Stimulated activated CD4-positive, alpha-beta T cell treated with anti-CD3 and anti-CD28 coated beads, Interleukin-1b, Interleukin-23, amount 100 ng/mL, for 24 hours (primary cell): ENCODE results near the gene COL27A1.
"Not testable (repeated sequence)": the region's sequence is repeated elsewhere in the genome, so short reads cannot be mapped to it uniquely, and the experiment has no call there.

Source experiments
- DNase-seq, 4 experiments: peaks; one replicate each; pipeline ENCODE4 v3.0.0-alpha.2; 2020; ENCODE audit warnings: low read depth in 4 of 4, low spot score in 1 of 4

The COL27A1 gene

DNA sequence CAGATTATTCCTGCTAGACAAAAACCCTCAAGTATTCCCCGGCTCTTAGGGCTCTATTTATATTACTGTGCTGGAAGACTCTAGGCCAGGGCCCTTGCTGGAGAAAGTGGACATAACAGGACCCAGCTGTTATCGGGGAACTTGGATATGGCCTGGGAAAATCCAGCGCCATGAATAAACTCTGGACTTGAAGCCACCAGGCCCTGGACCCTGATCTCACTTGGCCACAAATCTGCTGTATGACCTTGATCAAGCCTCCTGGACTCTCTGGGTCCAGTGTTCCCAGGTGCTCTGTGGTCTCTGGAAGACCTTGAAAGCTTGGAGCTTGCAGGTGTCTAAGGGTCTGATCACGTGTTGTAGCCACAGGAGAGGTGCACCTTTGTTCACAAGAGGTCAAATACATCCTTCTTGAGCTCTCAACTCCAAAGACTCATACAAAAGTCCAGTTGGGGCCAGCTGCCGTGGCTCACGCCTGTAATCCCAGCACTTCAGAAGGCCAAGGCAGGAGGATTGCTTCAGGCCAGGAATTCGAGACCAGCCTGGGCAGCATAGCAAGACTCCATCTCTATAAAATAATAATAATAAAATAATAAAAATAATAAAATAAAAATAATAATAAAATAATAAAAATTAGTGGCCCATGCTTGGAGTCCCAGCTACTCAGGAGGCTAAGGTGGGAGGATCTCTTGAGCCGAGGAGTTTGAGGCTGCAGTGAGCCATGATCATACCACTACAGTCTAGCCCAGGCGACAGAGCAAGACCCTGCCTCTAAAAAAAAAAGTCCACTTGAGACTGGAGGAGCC lies 26.5 kb downstream of the COL27A1 start:
- no peak for DNase-seq

DNA sequence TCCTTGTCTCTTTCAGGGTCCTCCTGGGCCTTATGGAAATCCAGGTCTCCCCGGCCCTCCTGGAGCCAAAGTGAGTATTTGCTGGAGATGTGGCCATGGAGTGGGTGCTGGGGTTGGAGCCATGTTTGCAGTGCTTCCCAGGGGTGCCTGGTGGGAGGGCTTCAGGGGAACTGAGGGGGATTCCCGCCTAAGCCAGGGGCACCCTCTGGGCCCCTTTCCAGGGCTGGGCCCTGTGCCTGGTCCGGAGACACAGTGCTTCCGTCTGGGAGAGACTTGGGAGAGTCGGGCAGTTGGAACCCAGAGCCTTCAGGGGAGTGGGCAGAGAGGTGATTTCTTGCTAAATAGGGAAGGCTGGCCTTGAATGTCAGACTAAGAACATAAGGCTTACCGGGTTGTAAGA lies 27.7 kb downstream of the COL27A1 start:
- no peak for DNase-seq

DNA sequence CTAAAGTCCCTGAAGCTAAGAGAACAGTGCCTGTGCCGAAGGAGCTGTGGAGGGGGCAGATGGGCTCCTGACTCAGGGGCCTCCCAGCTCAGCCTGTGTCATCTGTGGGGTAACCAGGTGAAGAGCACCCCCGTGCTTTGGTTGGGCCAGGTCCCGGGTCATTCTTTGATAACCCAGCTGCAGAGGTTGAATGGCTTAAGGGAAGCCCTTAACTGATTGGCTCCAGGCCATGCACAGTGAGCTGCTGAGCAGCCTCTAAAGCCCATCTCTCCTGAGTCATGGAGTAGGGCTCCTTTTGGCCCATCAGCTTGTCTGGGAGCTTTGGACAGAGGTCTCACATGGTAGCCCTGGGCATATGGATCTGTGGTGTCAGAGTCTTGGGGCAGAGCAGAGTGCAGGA lies 28.7 kb downstream of the COL27A1 start:
- no peak for DNase-seq

DNA sequence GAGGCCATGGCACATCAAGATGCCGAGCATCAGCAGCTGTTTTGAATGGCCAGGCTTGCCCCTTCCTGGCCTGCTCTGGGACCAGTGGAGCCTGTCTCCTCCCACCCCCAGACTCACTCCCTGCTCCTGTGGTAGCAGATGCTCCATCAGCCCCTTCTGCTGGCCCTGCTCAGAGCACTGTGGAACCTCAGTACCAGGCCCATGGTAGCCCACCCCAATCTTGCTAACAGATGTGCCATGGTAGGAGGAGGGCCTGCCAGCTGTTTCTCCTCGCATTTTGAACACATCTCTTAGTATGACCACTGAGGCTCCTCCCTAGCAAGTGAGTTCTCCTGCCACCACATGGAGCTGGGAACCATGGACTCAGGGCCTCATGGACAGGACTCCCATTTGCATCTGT lies 29.5 kb downstream of the COL27A1 start:
- DNase-seq: no peak

DNA sequence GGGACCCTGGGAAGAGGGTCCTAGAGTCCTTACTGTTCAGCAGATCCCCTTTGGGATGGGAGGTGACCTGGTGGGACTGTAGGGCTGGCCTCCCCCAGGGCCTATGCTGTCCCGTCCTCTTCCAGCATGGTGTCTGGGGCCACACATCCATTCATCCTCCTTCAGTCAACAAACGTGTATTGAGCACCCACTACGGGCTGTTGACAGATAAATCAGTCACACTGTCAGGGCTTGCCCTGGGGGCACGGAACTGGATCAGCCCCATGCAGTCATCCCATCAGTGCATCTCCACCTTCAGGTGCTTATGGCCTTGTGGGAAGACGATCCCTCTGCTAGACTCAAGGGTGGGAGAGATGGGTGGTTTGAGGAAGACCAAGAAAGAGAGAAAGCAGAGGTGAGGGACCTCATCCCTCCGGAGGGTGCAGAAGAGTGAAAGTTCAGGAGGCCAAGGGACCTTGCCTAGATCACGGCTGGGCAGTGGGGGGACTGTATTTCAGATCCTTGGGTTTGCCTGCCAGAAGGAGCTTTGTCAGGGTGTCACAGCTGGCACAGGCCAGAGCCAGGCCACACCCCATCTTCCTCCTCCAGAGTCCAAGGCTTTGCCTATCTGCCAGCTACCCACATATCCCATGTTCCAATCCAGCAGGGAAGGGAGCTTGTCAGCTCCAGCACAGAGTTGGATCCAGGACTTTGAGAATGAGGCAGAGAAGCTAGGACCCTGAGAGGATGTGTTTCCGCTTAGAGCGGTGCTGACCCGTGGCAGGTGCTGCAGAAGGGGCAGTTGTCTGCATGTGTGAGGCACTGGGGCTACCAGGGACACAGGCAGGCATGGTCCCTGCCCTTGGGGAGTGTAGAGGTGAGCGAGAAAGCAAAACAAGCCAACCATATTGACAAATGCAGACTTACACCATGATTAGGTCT lies 30.5 kb downstream of the COL27A1 start:
- DNase-seq: no peak

DNA sequence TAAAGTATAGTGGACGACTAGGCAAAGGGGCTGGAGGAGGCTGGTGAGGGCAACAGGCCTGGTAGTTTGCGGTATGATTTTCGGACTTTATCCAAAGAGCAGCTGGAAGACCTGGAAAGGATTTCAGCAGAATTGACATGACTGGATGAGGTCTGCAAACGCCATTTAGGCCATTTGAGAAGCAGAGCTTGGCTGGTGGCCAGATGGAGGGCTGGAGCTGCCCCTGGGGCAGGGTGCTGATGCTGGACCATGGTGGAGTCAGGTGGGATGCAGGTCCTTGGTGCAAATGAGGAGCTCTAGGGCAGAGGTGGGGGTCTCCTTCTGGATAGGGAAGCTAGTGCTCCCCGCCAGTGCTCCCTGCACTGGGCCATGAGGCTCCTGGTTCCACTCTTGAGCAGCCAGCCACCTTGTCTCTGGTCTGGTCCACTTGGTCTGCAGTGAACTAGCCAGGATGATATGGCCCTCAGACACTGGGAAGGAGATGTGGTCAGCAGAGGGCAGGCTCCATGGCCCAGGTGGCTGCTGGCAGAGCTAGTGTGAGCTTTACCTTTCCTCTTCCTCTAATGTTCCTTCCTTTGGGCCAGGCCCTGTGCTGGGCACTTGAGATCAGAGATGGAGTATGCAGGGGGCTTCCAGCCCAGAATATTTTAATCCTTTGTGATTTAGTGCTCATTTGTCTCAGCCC lies 31.4 kb downstream of the COL27A1 start:
- no peak for DNase-seq

DNA sequence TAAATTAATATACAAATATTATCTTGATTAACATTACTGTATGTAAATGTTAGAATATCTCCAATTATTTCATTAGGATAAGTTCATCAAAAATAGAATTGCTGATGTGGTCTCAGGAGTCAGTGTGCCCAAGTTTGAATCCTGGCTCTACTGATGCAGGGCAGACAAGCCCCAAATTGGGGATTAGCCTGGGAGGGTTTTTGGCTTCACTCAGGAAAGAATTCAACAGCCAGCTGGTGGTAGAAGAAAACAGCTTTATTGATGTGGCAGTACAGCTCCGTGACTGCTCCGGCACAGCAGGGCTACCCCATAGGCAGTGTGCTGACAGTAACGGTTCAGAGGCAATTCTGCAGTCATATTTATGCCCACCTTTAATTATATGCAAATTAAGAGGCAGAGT lies 32.5 kb downstream of the COL27A1 start:
- DNase-seq: no peak

DNA sequence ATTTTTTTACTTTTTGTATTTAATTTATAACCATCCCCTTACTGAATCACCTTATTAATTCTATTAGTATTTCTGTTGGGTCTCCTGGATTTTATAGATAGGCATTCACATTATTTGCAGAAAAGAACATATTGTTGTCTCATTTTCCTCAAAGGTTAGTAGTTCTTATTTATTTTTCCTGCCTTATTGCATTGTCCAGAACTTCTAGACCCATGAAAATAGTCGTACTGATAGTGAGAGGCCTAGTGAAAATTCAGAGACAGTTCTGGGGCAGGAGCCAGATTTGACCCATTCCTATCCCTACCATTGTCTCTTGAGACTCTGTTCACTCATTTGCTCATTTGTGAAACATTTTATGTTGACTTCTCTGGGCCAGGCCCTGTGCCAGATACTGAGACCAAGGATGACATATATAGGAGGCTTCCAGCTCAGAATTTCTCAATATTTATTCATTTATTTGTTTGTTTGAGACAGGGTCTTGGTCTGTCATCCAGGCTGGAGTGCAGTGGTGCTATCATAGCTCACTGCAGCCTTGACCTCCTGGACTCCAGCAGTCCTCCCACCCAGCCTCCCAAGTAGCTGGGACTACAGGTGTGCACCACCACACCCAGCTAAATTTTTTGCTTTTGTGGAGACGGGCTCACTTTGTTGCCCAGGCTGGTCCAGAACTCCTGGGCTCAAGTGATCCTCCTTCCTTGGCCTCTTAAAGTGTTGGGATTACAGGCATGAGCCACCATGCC lies 34.7 kb downstream of the COL27A1 start:
- DNase-seq: no peak

DNA sequence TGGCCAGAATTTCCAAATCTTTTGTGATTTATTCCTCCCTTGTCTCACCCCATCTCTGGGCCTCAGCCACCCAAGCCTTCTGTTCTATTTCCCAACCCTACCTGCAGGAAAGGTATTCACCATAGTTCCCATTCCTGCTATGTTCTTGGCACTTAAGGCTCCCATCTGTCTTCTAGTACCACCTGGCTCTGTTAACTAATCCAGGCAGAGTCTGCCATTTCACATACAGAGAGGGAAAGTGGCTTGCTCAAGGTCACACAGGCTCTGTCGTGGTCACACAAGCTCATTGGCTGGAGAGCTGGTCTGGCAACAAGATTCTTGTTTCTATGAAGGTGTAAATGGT lies 35.2 kb downstream of the COL27A1 start:
- DNase-seq: no peak

DNA sequence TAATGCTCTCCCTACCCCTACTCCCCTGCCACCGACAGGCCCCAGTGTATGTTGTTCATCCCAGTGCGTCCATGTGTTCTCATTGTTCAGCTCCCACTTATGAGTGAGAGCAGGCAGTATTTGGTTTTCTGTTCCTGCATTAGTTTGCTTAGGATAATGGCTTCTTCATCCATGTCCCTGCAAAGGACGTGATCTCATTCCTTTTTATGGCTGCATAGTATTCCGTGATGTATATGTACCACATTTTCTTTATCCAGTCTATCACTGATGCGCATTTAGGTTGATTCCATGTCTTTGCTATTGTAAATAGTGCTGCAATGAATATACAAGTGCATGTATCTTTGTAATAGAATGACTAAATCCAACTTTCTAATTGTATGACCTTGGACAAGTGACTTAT lies 36.1 kb downstream of the COL27A1 start:
- DNase-seq: not testable (repeated sequence)

DNA sequence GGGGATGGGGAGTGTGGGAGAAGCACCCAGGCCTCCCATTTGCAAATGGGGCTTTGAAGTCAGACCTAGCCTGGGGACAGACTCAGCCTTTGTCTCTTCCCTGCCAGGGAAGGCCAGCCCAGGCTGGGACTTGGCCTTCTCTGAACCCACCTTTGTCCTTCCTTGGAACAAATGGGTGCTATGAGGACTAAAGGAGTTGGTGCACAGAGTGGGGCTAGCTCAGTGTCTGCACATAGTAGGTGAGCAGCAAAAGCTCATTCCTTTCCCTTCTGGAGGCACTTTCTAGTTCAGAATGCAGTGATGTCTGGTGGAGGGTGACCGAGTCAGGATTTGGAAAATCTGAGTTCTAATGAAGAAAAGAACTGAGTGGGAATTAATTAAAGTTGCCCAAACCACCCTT lies 37.2 kb downstream of the COL27A1 start:
- DNase-seq: no peak

DNA sequence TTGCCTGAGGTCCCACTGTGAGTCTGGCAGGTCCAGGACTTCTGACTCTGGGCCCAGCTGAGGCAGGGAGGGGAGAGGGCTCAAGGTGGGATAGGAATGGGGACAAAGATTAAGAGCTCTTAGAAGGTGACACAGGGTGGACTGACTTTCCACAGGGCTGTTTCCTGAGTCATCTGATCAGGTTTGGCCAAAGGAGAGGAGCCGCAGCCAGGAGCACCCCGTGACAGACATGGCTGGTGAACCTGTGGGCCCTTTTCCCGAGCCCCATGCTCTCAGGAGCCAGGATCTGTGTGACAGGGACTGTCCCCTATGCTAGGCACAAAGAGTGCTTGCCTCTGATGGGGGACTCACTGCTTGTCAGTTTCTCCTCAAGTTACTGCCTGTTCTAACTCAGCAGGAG lies 37.8 kb downstream of the COL27A1 start:
- no peak for DNase-seq

DNA sequence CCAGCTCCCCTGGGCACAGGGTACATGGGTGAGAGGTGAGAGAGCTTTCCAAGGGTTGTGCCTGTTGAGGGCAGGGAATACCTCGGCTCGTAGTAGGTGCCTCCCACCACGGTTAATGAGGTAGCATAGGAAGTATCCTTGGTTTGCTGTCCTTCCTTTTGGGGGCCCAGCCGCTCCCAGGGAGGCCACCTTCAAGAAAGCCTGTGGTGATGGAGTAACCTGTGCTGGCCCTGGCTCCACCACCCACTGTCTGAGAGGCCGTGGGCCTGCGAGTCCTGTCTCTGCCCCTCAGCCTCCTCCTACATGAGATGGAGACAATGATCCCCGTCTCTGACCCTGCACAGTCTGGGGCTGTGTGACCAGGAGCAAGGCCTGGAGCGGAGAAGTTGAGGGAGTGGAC lies 40.8 kb downstream of the COL27A1 start:
- no peak for DNase-seq

DNA sequence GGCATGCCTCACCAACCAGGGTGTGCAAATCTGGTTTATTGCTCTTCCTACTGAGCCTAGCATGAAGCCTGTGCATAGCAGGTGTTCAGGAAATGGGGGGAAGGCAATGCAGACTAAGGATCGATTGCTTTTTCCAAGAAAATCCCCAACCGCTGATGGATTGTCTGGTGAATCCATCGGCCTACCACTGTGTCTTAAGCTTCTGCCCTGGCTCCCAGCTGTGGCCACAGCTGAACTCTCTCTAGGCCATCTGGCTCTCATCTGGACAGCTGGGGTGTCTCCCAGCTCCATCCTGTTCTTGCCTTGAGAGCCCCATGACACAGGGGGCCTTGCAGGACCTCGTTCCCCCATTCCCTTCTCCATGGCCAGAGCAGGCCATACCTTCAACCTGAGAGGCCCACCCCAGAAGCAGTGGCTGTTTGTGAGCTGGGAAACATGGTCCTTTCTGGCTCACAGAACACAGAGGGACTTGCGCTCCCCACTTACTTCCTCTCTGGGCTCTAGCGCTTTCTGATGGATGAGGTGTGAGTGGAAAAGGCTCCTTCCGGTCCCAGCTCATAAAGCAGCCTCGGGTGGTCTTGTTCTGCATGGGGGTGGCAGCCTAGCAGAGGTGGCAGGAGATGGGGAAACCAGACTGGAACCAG lies 41.8 kb downstream of the COL27A1 start:
- no peak for DNase-seq

DNA sequence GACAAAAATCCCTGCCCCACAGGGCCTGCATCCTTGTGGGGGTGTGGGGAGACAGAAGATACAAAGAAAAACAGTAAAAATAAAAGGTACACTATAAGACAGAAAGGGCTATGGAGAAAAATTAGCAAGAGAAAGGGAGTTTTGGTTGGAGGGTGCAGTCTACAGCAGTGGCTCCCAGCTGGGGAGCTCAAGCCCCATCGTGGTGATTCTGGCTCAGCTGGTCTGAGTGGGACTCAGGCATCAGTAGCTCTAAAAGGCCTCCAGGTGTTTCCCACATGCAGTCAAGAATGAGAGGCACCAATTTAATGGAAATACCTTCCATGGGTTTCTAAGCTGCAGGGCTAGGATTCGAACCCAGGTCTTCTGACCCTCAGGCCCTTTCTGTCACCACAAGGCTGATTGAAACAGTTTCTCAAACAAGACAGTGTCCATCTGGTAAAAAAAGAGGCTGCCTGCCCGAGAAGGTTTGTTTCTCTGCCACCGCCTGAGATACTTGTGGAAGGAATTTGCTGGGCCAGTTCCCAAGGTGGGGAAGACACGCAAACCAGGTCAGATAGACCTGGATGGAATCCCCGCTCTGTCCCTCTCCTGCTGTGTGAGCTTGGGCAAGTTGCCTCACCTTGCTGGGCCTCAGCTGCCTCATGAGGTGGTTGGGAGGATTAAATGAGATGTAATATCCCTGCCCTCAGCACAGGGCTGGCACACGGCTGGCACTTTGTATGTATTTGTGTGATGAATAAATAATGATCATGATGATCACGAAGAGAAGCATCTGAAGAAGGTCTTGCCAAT lies 43.1 kb downstream of the COL27A1 start:
- DNase-seq: no peak

DNA sequence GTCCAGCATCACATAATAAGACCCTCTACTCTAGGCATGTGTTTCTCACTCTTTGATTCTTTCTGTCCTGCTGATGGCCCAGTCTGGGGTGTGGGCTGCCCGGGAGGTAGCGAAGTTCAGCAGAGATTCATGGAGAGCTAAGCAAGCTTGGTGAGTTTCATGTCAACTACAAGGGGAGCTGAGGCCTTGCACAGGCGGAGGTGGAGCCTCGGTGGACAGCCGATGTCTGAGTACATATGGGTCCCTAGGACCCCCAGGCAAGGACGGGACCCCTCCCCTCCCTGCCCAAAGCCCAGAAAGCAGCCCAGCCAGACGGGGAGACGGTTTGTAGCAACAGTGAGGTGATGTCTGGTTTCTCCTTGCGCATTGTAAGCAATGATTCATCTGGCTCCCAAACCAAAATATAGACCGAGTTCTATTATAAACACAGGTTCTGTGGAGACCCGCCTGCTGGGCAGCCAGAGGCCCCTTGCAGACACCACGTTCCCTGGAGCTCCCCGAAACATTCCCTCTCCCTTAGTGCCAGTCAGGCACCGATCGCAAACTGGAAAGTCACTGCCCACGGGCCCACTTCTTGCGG lies 45.5 kb downstream of the COL27A1 start:
- no peak for DNase-seq

DNA sequence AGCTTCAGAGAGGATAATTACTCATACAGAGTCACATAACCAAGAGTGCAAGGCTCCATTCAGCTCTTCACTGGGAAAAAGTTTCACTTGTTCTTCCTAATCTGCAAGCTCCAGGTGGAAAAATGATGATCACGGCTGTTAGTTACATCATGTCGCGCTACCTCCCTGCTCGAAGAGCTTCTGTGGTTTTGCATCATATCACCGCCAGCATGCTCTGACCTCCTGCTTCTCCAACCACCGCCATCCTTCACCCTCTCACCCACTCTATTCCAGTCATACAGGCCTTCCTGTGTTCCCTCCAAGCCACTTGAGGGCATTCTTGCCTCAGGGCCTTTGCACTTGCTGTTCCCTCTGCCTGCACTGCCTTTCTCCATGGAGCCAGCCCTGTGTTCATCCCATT lies 47.1 kb downstream of the COL27A1 start:
- DNase-seq: no peak

DNA sequence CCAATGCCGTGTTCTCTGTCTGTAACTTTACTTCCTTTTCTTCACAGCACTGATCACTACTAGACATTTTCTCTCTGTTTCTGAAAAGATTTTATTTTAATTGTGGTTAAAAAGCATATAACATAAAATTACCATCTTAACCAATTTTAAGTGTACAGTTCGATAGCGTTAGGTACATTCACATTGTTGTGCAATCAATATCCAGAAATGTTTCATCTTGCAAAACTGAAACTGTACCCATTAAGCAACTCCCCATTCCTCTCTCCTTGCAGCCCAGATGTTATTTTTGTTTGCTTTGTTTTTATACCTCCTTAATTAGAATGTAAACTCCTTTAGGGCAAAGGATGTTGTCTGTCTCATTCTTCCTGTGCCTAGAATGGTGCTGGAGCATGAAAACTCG lies 47.5 kb downstream of the COL27A1 start:
- DNase-seq: no peak

DNA sequence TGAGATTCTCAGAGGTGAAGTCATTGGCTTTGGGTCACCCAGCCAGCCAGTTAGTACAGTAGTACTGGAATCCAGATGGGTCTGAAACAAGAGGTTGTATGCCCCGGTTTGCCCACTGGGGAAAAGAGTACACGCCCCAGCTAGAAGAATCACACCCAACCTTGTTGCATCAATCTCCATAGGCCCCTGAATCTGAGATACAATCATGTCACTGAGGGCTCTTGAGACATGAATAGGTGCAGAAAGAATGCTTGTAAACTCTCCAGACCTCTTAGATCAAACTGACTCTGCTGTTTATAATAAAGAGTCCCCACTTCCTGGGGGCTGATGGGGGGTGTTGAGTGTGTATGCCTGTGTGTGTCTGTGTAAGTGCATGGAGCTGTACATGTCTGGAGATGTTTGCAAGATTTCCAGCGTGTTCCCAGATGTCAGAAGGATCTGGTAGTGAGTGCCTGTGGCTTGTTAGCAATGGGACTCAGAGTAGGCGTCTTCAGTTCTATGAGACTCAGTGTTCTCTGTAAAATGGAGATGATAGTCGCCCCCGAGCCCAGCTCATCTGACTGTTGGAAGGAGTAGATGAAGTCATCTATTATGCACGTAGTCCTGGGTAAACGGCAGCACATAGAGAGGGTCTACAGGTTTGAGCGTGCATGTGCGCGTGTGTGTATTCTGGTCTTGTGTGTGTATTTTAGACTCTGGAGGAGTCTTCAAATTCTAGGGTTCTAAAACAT lies 48.2 kb downstream of the COL27A1 start:
- no peak for DNase-seq
